Activated naive CD8-positive, alpha-beta T cell treated with anti-CD3 and anti-CD28 coated beads, Interleukin-2, amount 50 U/mL, for 24 hours (primary cell): Measurements from ENCODE around the gene SCNN1B.
"Not testable (repeated sequence)": the region's sequence is repeated elsewhere in the genome, so short reads cannot be mapped to it uniquely, and the experiment has no call there.

Experiments used
- ATAC-seq: fragments of 150-1000 bp; cut with Tn5 transposase; one replicate; pipeline ENCODE4 v1.10.0; 2021
- DNase-seq: peaks from one replicate; pipeline ENCODE4 v3.0.0; 2021
- H3K27ac Mint-ChIP-seq: one replicate; pipeline ENCODE4 v1.8.0; 2021; ENCODE audit warnings: mild to moderate bottlenecking, mixed read lengths
- H3K27me3 Mint-ChIP-seq: one replicate; pipeline ENCODE4 v1.8.0; 2021; ENCODE audit warnings: mixed read lengths
- H3K36me3 Mint-ChIP-seq: one replicate; pipeline ENCODE4 v1.8.0; 2021; ENCODE audit warnings: low read depth, mixed read lengths
- H3K4me1 Mint-ChIP-seq: one replicate; pipeline ENCODE4 v1.8.0; 2021; ENCODE audit warnings: mixed read lengths
- H3K4me3 Mint-ChIP-seq: one replicate; pipeline ENCODE4 v1.8.0; 2021; ENCODE audit warnings: mild to moderate bottlenecking, moderate library complexity, mixed read lengths
- H3K9me3 Mint-ChIP-seq: one replicate; pipeline ENCODE4 v1.8.0; 2021; ENCODE audit warnings: mixed read lengths

SCNN1B gene

GRCh38 chr16:23302045-23302956 lies at the start of gene SCNN1B:
Gene SCNN1B (plus strand): TSS chr16:23302302. CDS start chr16:23348600, 46,298 bp downstream.
- Mint-ChIP-seq H3K27me3 (peaks cover 30% of the 10 kb centered on the region), H3K27ac (no peak within 1 kb of the TSS), H3K36me3 (no peaks in the 10 kb centered on the region), H3K4me1 (peaks cover 3% of the 10 kb centered on the region), H3K4me3 (no peak within 1 kb of the TSS), H3K9me3 (peaks cover 3% of the 10 kb centered on the region)
- ATAC-seq: no peak
- peak; percentile 5 for DNase-seq

GRCh38 chr16:23252310-23252709 lies 49.8 kb upstream of the SCNN1B start:
- H3K27me3 Mint-ChIP-seq: peaks cover 4% of the 10 kb centered on the region
- H3K36me3 Mint-ChIP-seq: no peaks in the 10 kb centered on the region
- ATAC-seq (no peak), DNase-seq (peak; percentile 2)
- H3K9me3 Mint-ChIP-seq: peaks cover 7% of the 10 kb centered on the region
- no peaks in the 10 kb centered on the region for H3K4me1 Mint-ChIP-seq
- no peak overlapping the region for H3K4me3 Mint-ChIP-seq
- no peak overlapping the region for H3K27ac Mint-ChIP-seq

GRCh38 chr16:23253650-23254049 lies 48.5 kb upstream of the SCNN1B start:
- not testable (repeated sequence) for H3K4me1 Mint-ChIP-seq, H3K9me3 Mint-ChIP-seq, H3K4me3 Mint-ChIP-seq, ATAC-seq, H3K27me3 Mint-ChIP-seq, H3K36me3 Mint-ChIP-seq, DNase-seq, H3K27ac Mint-ChIP-seq

GRCh38 chr16:23254338-23254737 lies 47.8 kb upstream of the SCNN1B start:
- H3K27me3 Mint-ChIP-seq: peaks cover 7% of the 10 kb centered on the region
- no peak overlapping the region for H3K27ac Mint-ChIP-seq
- H3K4me1 Mint-ChIP-seq: no peaks in the 10 kb centered on the region
- DNase-seq: no peak
- H3K36me3 Mint-ChIP-seq: no peaks in the 10 kb centered on the region
- ATAC-seq: peak; percentile 40
- peaks cover 7% of the 10 kb centered on the region for H3K9me3 Mint-ChIP-seq
- H3K4me3 Mint-ChIP-seq: no peak overlapping the region

GRCh38 chr16:23255000-23255399 lies 47.1 kb upstream of the SCNN1B start:
- Mint-ChIP-seq H3K4me3 (no peak overlapping the region), H3K9me3 (peaks cover 4% of the 10 kb centered on the region), H3K36me3 (no peaks in the 10 kb centered on the region), H3K4me1 (no peaks in the 10 kb centered on the region), H3K27ac (no peak overlapping the region), H3K27me3 (peaks cover 5% of the 10 kb centered on the region)
- DNase-seq: no peak
- no peak for ATAC-seq

GRCh38 chr16:23256440-23256839 lies 45.7 kb upstream of the SCNN1B start:
- no peaks in the 10 kb centered on the region for H3K9me3 Mint-ChIP-seq
- peaks cover 7% of the 10 kb centered on the region for H3K27me3 Mint-ChIP-seq
- no peak for ATAC-seq
- no peaks in the 10 kb centered on the region for H3K36me3 Mint-ChIP-seq
- H3K4me3 Mint-ChIP-seq: no peak overlapping the region
- no peaks in the 10 kb centered on the region for H3K4me1 Mint-ChIP-seq
- no peak overlapping the region for H3K27ac Mint-ChIP-seq
- DNase-seq: no peak

GRCh38 chr16:23257682-23258081 lies 44.4 kb upstream of the SCNN1B start:
- no peak overlapping the region for H3K4me3 Mint-ChIP-seq
- no peaks in the 10 kb centered on the region for H3K36me3 Mint-ChIP-seq
- H3K27me3 Mint-ChIP-seq: peaks cover 10% of the 10 kb centered on the region
- H3K9me3 Mint-ChIP-seq: no peaks in the 10 kb centered on the region
- H3K4me1 Mint-ChIP-seq: no peaks in the 10 kb centered on the region
- DNase-seq (no peak), ATAC-seq (no peak)
- no peak overlapping the region for H3K27ac Mint-ChIP-seq

- ATAC-seq: no peak
Measured at GRCh38 chr16:23258919-23259237, 43.2 kb upstream of the SCNN1B start.

GRCh38 chr16:23267647-23268046 lies 34.5 kb upstream of the SCNN1B start:
- no peak for ATAC-seq
- Mint-ChIP-seq H3K4me1 (no peaks in the 10 kb centered on the region), H3K27me3 (peaks cover 9% of the 10 kb centered on the region), H3K4me3 (no peak overlapping the region), H3K27ac (no peak overlapping the region), H3K36me3 (no peaks in the 10 kb centered on the region), H3K9me3 (no peaks in the 10 kb centered on the region)
- no peak for DNase-seq

More at GRCh38 chr16:23258919-23259237, 43.2 kb upstream of the SCNN1B start:
- no peaks in the 10 kb centered on the region for H3K36me3 Mint-ChIP-seq
- H3K27me3 Mint-ChIP-seq: peaks cover 9% of the 10 kb centered on the region
- H3K4me1 Mint-ChIP-seq: no peaks in the 10 kb centered on the region
- DNase-seq: no peak
- H3K27ac Mint-ChIP-seq: no peak overlapping the region
- no peaks in the 10 kb centered on the region for H3K9me3 Mint-ChIP-seq
- no peak overlapping the region for H3K4me3 Mint-ChIP-seq

GRCh38 chr16:23268561-23268960 lies 33.5 kb upstream of the SCNN1B start:
- ATAC-seq (no peak), DNase-seq (no peak)
- Mint-ChIP-seq H3K36me3 (no peaks in the 10 kb centered on the region), H3K9me3 (no peaks in the 10 kb centered on the region), H3K27ac (no peak overlapping the region), H3K27me3 (peaks cover 9% of the 10 kb centered on the region), H3K4me3 (no peak overlapping the region), H3K4me1 (no peaks in the 10 kb centered on the region)

- no peak for DNase-seq
- Mint-ChIP-seq H3K27me3 (peaks cover 9% of the 10 kb centered on the region), H3K4me1 (no peaks in the 10 kb centered on the region), H3K36me3 (no peaks in the 10 kb centered on the region), H3K27ac (no peak overlapping the region), H3K9me3 (peaks cover under 1% of the 10 kb centered on the region), H3K4me3 (no peak overlapping the region)
- ATAC-seq: no peak
Measured at GRCh38 chr16:23269248-23269953, 32.7 kb upstream of the SCNN1B start.

- DNase-seq: no peak
- ATAC-seq: no peak
- no peaks in the 10 kb centered on the region for H3K36me3 Mint-ChIP-seq
- H3K4me3 Mint-ChIP-seq: no peak overlapping the region
- no peak overlapping the region for H3K27ac Mint-ChIP-seq
- H3K9me3 Mint-ChIP-seq: peaks cover 5% of the 10 kb centered on the region
- H3K27me3 Mint-ChIP-seq: peaks cover 16% of the 10 kb centered on the region
- H3K4me1 Mint-ChIP-seq: no peaks in the 10 kb centered on the region
Measured at GRCh38 chr16:23270654-23271053, 31.4 kb upstream of the SCNN1B start.

- Mint-ChIP-seq H3K36me3 (no peaks in the 10 kb centered on the region), H3K4me3 (no peak overlapping the region), H3K27ac (no peak overlapping the region), H3K9me3 (peaks cover 5% of the 10 kb centered on the region), H3K4me1 (no peaks in the 10 kb centered on the region), H3K27me3 (peaks cover 22% of the 10 kb centered on the region)
- DNase-seq (no peak), ATAC-seq (no peak)
Measured at GRCh38 chr16:23274968-23275367, 27.1 kb upstream of the SCNN1B start.

GRCh38 chr16:23276821-23277220 lies 25.3 kb upstream of the SCNN1B start:
- Mint-ChIP-seq H3K4me3 (no peak overlapping the region), H3K9me3 (peaks cover 5% of the 10 kb centered on the region), H3K4me1 (no peaks in the 10 kb centered on the region), H3K27me3 (peaks cover 34% of the 10 kb centered on the region), H3K27ac (no peak overlapping the region), H3K36me3 (no peaks in the 10 kb centered on the region)
- DNase-seq (no peak), ATAC-seq (no peak)

GRCh38 chr16:23278031-23278430 lies 24.1 kb upstream of the SCNN1B start:
- no peaks in the 10 kb centered on the region for H3K36me3 Mint-ChIP-seq
- no peak overlapping the region for H3K27ac Mint-ChIP-seq
- H3K27me3 Mint-ChIP-seq: peaks cover 39% of the 10 kb centered on the region
- H3K9me3 Mint-ChIP-seq: peaks cover 5% of the 10 kb centered on the region
- ATAC-seq: no peak
- DNase-seq: no peak
- no peak overlapping the region for H3K4me3 Mint-ChIP-seq
- H3K4me1 Mint-ChIP-seq: no peaks in the 10 kb centered on the region
